ENCODE data around the gene SEC31A. TPM values are rescaled to one million over a fixed set of nuclear protein-coding genes. Genes with fewer than 3 reads are reported as not detected.

Gene SEC31A
- total RNA-seq, 4 donors from 2014 or later: 95.2 to 112 (median 105) TPM

- ATAC-seq (no peak), DNase-seq (no peak)
- Histone ChIP-seq H3K4me3 (no peak overlapping the region), H3K4me1 (no peaks in the 10 kb centered on the region), H3K27ac (no peak overlapping the region), H3K9me3 (no peaks in the 10 kb centered on the region), H3K36me3 (no peaks in the 10 kb centered on the region), H3K27me3 (peaks cover 0 to 4% (median 0%) of the 10 kb centered on the region in 3 donors)
- TF ChIP-seq POLR2A (IDR thresholded peaks at IDR 0.05): no peak
- TF ChIP-seq CTCF (IDR thresholded peaks at IDR 0.05 in 4 of 5, conservative IDR thresholded peaks at IDR 0.05 in 1 of 5): no peak
- in situ Hi-C loops (cut with MboI; ENCODE audit: low sequenced_read_pairs in 4 of 4): no loop called here
- intact Hi-C loops (cut with DNase I; ENCODE audit: low total_unique reads): no loop called here
Measured at GRCh38 chr4:82785611-82786400, 105.1 kb downstream of the SEC31A start.

- intact Hi-C loops (cut with DNase I; ENCODE audit: low total_unique reads): no loop called here
- Histone ChIP-seq H3K9me3 (no peaks in the 10 kb centered on the region), H3K27me3 (peaks cover 0 to 4% (median 0%) of the 10 kb centered on the region in 3 donors), H3K36me3 (no peaks in the 10 kb centered on the region), H3K4me3 (no peak overlapping the region), H3K27ac (no peak overlapping the region), H3K4me1 (no peaks in the 10 kb centered on the region)
- no peak for DNase-seq
- TF ChIP-seq CTCF (IDR thresholded peaks at IDR 0.05 in 4 of 5, conservative IDR thresholded peaks at IDR 0.05 in 1 of 5) (no peak), POLR2A (IDR thresholded peaks at IDR 0.05) (no peak)
- ATAC-seq: no peak
- in situ Hi-C loops (cut with MboI; ENCODE audit: low sequenced_read_pairs in 4 of 4): no loop called here
Measured at GRCh38 chr4:82784681-82785610, 106.0 kb downstream of the SEC31A start.

GRCh38 chr4:82782626-82783345 lies 108.2 kb downstream of the SEC31A start:
- Histone ChIP-seq H3K4me3 (no peak overlapping the region), H3K36me3 (no peaks in the 10 kb centered on the region), H3K4me1 (no peaks in the 10 kb centered on the region), H3K27ac (no peak overlapping the region), H3K9me3 (no peaks in the 10 kb centered on the region), H3K27me3 (peaks cover 0 to 4% (median 0%) of the 10 kb centered on the region in 3 donors)
- intact Hi-C loops (cut with DNase I; ENCODE audit: low total_unique reads) (no loop called here), in situ Hi-C loops (cut with MboI; ENCODE audit: low sequenced_read_pairs in 4 of 4) (no loop called here)
- DNase-seq: no peak
- TF ChIP-seq CTCF (IDR thresholded peaks at IDR 0.05 in 4 of 5, conservative IDR thresholded peaks at IDR 0.05 in 1 of 5) (no peak), POLR2A (IDR thresholded peaks at IDR 0.05) (no peak)
- no peak for ATAC-seq

GRCh38 chr4:82780752-82781231 lies 110.2 kb downstream of the SEC31A start:
- Histone ChIP-seq H3K27me3 (no peaks in the 10 kb centered on the region), H3K27ac (no peak overlapping the region), H3K4me1 (no peaks in the 10 kb centered on the region), H3K36me3 (no peaks in the 10 kb centered on the region), H3K9me3 (no peaks in the 10 kb centered on the region), H3K4me3 (no peak overlapping the region)
- in situ Hi-C loops (cut with MboI; ENCODE audit: low sequenced_read_pairs in 4 of 4): no loop called here
- intact Hi-C loops (cut with DNase I; ENCODE audit: low total_unique reads): no loop called here
- ATAC-seq (no peak), DNase-seq (no peak)
- no peak for TF ChIP-seq POLR2A (IDR thresholded peaks at IDR 0.05)
